Uterus (tissue), 4 donors: ENCODE data around the gene ZMYND8. TPM values are rescaled to one million over a fixed set of nuclear protein-coding genes. Genes with fewer than 3 reads are reported as not detected.
A peak's percentile ranks its signal among the peaks of the same experiment; 100 is the strongest.

Source experiments
- DNase-seq, 2 donors: peaks; one replicate each; pipeline ENCODE4 v3.0.0-alpha.2; 2019 to 2020
- H3K27ac ChIP-seq, 2 donors: fragments of 200-600 bp; sonication (generic); 1 replicate in 1 of 2; 2 replicates in 1 of 2; pipeline ENCODE4 v1.5.1; 2016 to 2018
- H3K27me3 ChIP-seq, 2 donors: fragments of 200-600 bp; sonication (generic); one replicate each; pipeline ENCODE4 v1.5.1; 2018 to 2019; ENCODE audit warnings: control low read depth in 1 of 2
- H3K36me3 ChIP-seq, 2 donors: fragments of 200-600 bp; sonication (generic); one replicate each; pipeline ENCODE4 v1.5.1; 2019; ENCODE audit warnings: control low read depth in 1 of 2
- H3K4me1 ChIP-seq, 2 donors: fragments of 200-600 bp; sonication (generic); one replicate each; pipeline ENCODE4 v1.5.1; 2018 to 2019; ENCODE audit warnings: control low read depth in 1 of 2
- H3K4me3 ChIP-seq, 2 donors: fragments of 200-600 bp; sonication (generic); 1 replicate in 1 of 2; 2 replicates in 1 of 2; pipeline ENCODE4 v1.5.1; 2018 to 2019; ENCODE audit warnings: mild to moderate bottlenecking in 1 of 2
- H3K9me3 ChIP-seq, 2 donors: fragments of 200-600 bp; sonication (generic); one replicate each; pipeline ENCODE4 v1.5.1; 2019; ENCODE audit warnings: control low read depth in 1 of 2
- CTCF ChIP-seq, 4 experiments: fragments of 200-600 bp in 2 of 4; fragments of 450-650 bp in 2 of 4; sonication (generic) in 2 of 4; IDR thresholded peaks; one replicate each; pipeline ENCODE4 v1.5.1; 2016 to 2019; ENCODE audit warnings: antibody characterized with exemption in 4 of 4, mild to moderate bottlenecking in 2 of 4, moderate library complexity in 1 of 4
- POLR2A ChIP-seq, 2 donors: fragments of 450-650 bp; IDR thresholded peaks; one replicate each; pipeline ENCODE4 v1.6.1; 2016; ENCODE audit warnings: antibody characterized with exemption in 2 of 2, mild to moderate bottlenecking in 1 of 2, moderate library complexity in 1 of 2
- intact Hi-C: fragments of 100-400 bp; cut with DNase I; formaldehyde crosslinking; loops from one replicate; pipeline ENCODE4 v1.15.1; 2023; ENCODE audit warnings: low total_unique reads
- total RNA-seq, 4 donors: library from RNA; depleted of rRNA in 3 of 4; stranded (reverse); fragments of >200 nt in 3 of 4; gene quantifications; one replicate each; pipeline versions ENCODE4 v1.1.0 to v1.2.4, GENCODE V29; 2014 to 2023
- donor health status: DM: yes; HTN: yes; CAD: no.

ZMYND8 gene
- total RNA-seq, 4 donors from 2014 or later = 10.2 to 26.7 (median 16.0) TPM

DNA sequence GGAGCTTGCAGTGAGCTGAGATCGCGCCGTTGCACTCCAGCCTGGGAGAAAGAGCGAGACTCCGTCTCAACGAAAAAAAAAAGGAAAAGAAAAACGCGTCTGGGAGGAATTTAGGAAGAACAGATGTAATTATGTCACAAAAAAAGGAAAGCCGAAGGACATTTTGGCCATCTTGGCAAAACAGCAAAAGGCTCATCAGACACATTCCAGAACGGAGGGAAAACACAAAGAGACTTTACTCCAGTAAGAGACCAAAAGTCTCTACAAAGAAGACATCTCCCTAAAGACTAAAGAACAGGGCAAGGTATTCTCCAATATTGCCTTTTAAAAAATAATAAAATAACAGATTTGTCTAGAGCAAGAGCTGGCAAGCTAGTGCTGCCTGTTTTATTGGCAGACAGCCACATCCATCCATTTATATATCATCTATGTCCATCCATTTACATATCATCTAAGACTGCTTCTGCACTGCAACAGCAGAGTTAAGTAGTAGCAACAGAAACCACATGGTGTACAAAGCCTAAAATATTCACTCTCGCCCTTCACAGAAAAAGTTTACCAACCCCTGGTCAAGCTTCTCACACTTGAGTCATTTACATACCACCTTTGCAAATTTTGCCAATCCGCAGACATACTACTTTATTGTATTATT, 133.9 kb downstream of the ZMYND8 start:
- Histone ChIP-seq H3K9me3 (no peaks in the 10 kb centered on the region), H3K4me1 (no peaks in the 10 kb centered on the region), H3K27ac (no peak overlapping the region), H3K27me3 (no peaks in the 10 kb centered on the region), H3K4me3 (no peak overlapping the region), H3K36me3 (no peaks in the 10 kb centered on the region)
- intact Hi-C loops = no loop called here
- TF ChIP-seq POLR2A (IDR thresholded peaks at IDR 0.05) (no peak), CTCF (IDR thresholded peaks at IDR 0.05) (no peak)
- no peak for DNase-seq

GRCh38 chr20:47221036-47221625, 135.4 kb downstream of the ZMYND8 start:
- Histone ChIP-seq H3K4me3 (no peak overlapping the region), H3K9me3 (no peaks in the 10 kb centered on the region), H3K4me1 (no peaks in the 10 kb centered on the region), H3K27me3 (no peaks in the 10 kb centered on the region), H3K27ac (no peak overlapping the region), H3K36me3 (no peaks in the 10 kb centered on the region)
- DNase-seq = no peak
- intact Hi-C loops = no loop called here
- TF ChIP-seq CTCF (IDR thresholded peaks at IDR 0.05) (no peak), POLR2A (IDR thresholded peaks at IDR 0.05) (no peak)

GRCh38 chr20:47220161-47220582, 136.3 kb downstream of the ZMYND8 start:
- Histone ChIP-seq H3K4me1 (no peaks in the 10 kb centered on the region), H3K4me3 (no peak overlapping the region), H3K27ac (no peak overlapping the region), H3K27me3 (no peaks in the 10 kb centered on the region), H3K36me3 (no peaks in the 10 kb centered on the region), H3K9me3 (no peaks in the 10 kb centered on the region)
- DNase-seq = no peak
- intact Hi-C loops = no loop called here
- TF ChIP-seq POLR2A (IDR thresholded peaks at IDR 0.05) = no peak
- peak in 3 of 4 experiments; percentile 8 to 36 (median 8) for TF ChIP-seq CTCF (IDR thresholded peaks at IDR 0.05)

DNA sequence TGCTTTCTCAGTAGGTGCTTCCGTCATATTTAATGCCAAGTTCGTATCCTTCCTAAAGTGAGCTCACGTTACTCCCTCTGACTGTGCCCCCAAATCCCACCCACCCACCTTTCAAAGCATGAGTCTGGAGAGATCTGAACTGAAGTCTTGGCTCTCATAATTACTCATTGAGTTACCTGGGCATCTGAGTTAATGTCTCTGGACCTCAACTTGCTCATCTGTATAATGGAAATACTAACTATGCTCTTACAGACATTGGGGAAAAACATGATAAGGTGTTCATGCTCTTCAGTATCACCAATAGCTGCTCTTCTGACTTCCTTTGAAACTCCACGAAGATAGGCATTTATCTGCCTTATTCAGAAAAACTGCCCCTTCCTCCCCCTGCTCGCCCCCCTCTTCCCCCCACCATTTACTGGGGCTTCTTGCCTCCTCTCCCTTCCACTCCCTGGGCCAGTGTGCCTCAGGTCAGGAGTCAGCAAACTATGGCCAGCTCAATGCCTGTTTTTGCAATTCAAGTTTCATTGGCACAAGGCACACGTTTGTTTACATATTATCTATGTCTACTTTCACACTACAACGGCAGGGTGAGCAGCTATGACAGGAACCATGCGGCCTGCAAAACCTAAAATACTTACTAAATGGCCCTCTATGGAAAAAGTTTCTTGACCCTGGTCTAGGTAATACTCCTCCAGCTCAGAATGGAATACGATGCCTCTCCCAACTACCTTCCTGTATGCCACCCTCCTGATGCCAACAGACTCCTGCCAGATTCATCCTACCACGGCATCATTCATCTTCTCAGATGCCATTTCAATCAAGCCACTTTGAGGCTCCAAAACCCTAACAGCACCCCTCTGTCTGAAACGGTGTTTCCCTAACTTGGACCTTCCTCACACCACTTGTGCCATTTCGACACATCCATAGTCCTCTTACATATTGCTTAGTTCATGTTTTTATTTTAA, 138.7 kb downstream of the ZMYND8 start:
- intact Hi-C loops = no loop called here
- H3K9me3 ChIP-seq = no peaks in the 10 kb centered on the region
- no peak overlapping the region for H3K27ac ChIP-seq
- H3K4me1 ChIP-seq = no peaks in the 10 kb centered on the region
- no peak for TF ChIP-seq POLR2A (IDR thresholded peaks at IDR 0.05)
- TF ChIP-seq CTCF (IDR thresholded peaks at IDR 0.05) = no peak
- no peak for DNase-seq
- H3K36me3 ChIP-seq = no peaks in the 10 kb centered on the region
- no peak overlapping the region for H3K4me3 ChIP-seq
- H3K27me3 ChIP-seq = no peaks in the 10 kb centered on the region
